B cell (primary cell): Measurements from ENCODE around the gene ERGIC1. TPM values are rescaled to one million over a fixed set of nuclear protein-coding genes. Genes with fewer than 3 reads are reported as not detected.
"Not testable (repeated sequence)": the region's sequence is repeated elsewhere in the genome, so short reads cannot be mapped to it uniquely, and the experiment has no call there.

Experiments
- ATAC-seq: fragments of 200-7000 bp; cut with Tn5 transposase; one replicate; pipeline ENCODE4 v1.10.0; 2021; ENCODE audit warnings: low read depth, mild to moderate bottlenecking, moderate number of reproducible peaks, moderate library complexity
- CTCF ChIA-PET: fragments of 350-600 bp; sonication (Branson Sonifier 250); formaldehyde crosslinking; loops from one replicate; lab custom pipeline; 2021; ENCODE audit warnings: antibody characterized with exemption, inconsistent platforms; lab: Charles Lee
- POLR2A ChIA-PET: fragments of 350-600 bp; sonication (Branson Sonifier 250); formaldehyde crosslinking; loops from one replicate; lab custom pipeline; 2021; ENCODE audit warnings: antibody characterized with exemption; lab: Charles Lee
- DNase-seq: peaks from one replicate; pipeline ENCODE4 v3.0.0; 2013
- H2AFZ ChIP-seq: 2 replicates; pipeline ENCODE4 v1.6.1; 2012; ENCODE audit warnings: mild to moderate bottlenecking, low read depth, low read length; ENCODE audit not compliant: insufficient read depth, poor library complexity, severe bottlenecking
- H3K27ac ChIP-seq, 2 donors: 1 replicate in 1 of 2; 2 replicates in 1 of 2; pipeline ENCODE4 v1.5.1; 2012 to 2013; ENCODE audit warnings: low read length in 2 of 2, mild to moderate bottlenecking in 2 of 2, moderate library complexity in 1 of 2
- H3K27me3 ChIP-seq, 4 experiments: fragments of 200-600 bp in 1 of 4; sonication (generic) in 1 of 4; replicated peaks in 1 of 4; 1 replicate in 2 of 4; 2 replicates in 2 of 4; pipeline versions ENCODE4 v1.6.1 to v1.7.0; 2013 to 2016; ENCODE audit warnings: low read length in 3 of 4, mild to moderate bottlenecking in 2 of 4, mixed read lengths in 1 of 4, moderate library complexity in 1 of 4; ENCODE audit not compliant: insufficient read depth in 4 of 4, control insufficient read depth in 3 of 4; ENCODE audit errors: control extremely low read depth in 1 of 4
- H3K36me3 ChIP-seq, 2 experiments: replicated peaks in 1 of 2; 1 replicate in 1 of 2; 2 replicates in 1 of 2; pipeline versions ENCODE4 v1.6.1 to v1.7.1; 2013; ENCODE audit warnings: low read length in 1 of 2; ENCODE audit not compliant: insufficient read depth in 2 of 2, control insufficient read depth in 1 of 2; ENCODE audit errors: control extremely low read depth in 1 of 2, extremely low read depth in 1 of 2
- H3K4me1 ChIP-seq, 2 donors: fragments of 200-600 bp in 1 of 2; sonication (generic) in 1 of 2; 1 replicate in 1 of 2; 2 replicates in 1 of 2; pipeline versions ENCODE4 v1.5.1 to v1.6.1; 2013 to 2017; ENCODE audit warnings: low read length in 2 of 2; ENCODE audit not compliant: control insufficient read depth in 2 of 2, insufficient read depth in 2 of 2
- H3K4me2 ChIP-seq: replicated peaks from 2 replicates; pipeline ENCODE3; 2012; ENCODE audit warnings: mild to moderate bottlenecking, low read depth, low read length; ENCODE audit not compliant: poor library complexity, severe bottlenecking
- H3K4me3 ChIP-seq, 5 experiments: fragments of 200-600 bp in 1 of 5; sonication (generic) in 1 of 5; 1 replicate in 3 of 5; 2 replicates in 2 of 5; pipeline versions ENCODE4 v1.5.1 to v1.7.0; 2011 to 2016; ENCODE audit warnings: low read length in 4 of 5, mild to moderate bottlenecking in 4 of 5, low read depth in 2 of 5, control low read depth in 1 of 5, moderate library complexity in 1 of 5; ENCODE audit not compliant: insufficient read depth in 1 of 5; ENCODE audit errors: control extremely low read depth in 1 of 5, extremely low read depth in 1 of 5
- H3K79me2 ChIP-seq: fragments of 200-600 bp; sonication (generic); one replicate; pipeline ENCODE4 v1.6.0; 2016; ENCODE audit warnings: low read length; ENCODE audit not compliant: control insufficient read depth, insufficient read depth
- H3K9ac ChIP-seq: fragments of 200-600 bp; sonication (generic); 2 replicates; pipeline ENCODE4 v1.6.1; 2017; ENCODE audit warnings: mild to moderate bottlenecking, low read length, moderate library complexity
- H3K9me3 ChIP-seq, 3 donors: one replicate each; pipeline versions ENCODE4 v1.6.1 to v1.7.1; 2013; ENCODE audit warnings: low read length in 2 of 3; ENCODE audit not compliant: control insufficient read depth in 2 of 3, insufficient read depth in 1 of 3; ENCODE audit errors: control extremely low read depth in 1 of 3
- H4K20me1 ChIP-seq: 2 replicates; pipeline ENCODE4 v1.6.0; 2012; ENCODE audit warnings: mild to moderate bottlenecking, low read length; ENCODE audit not compliant: insufficient read depth, control insufficient read depth, poor library complexity, severe bottlenecking
- H3K27ac Mint-ChIP-seq: one replicate; pipeline ENCODE4 v1.8.0; 2021; ENCODE audit warnings: mixed read lengths
- H3K27me3 Mint-ChIP-seq: one replicate; pipeline ENCODE4 v1.8.0; 2021; ENCODE audit warnings: mixed read lengths
- H3K4me1 Mint-ChIP-seq: one replicate; pipeline ENCODE4 v1.8.0; 2021; ENCODE audit warnings: mixed read lengths
- H3K4me3 Mint-ChIP-seq: one replicate; pipeline ENCODE4 v1.8.0; 2021; ENCODE audit warnings: mixed read lengths
- H3K9me3 Mint-ChIP-seq: one replicate; pipeline ENCODE4 v1.8.0; 2022; ENCODE audit warnings: mixed read lengths; ENCODE audit not compliant: insufficient read depth
- EZH2 ChIP-seq: IDR thresholded peaks from 2 replicates; pipeline ENCODE4 v1.6.1; 2012; ENCODE audit warnings: borderline replicate concordance, low read depth, mild to moderate bottlenecking, moderate library complexity, low read length; ENCODE audit not compliant: insufficient read depth, poor library complexity, severe bottlenecking
- WGBS: methylation state at CpG from one replicate; pipeline ENCODE4 v1.1.5; 2013; ENCODE audit warnings: missing lambda C conversion rate; ENCODE audit not compliant: insufficient coverage; 5-methylcytosine and 5-hydroxymethylcytosine counted together
- intact Hi-C: fragments of 100-400 bp; cut with micrococcal nuclease; formaldehyde crosslinking; loops from one replicate; pipeline ENCODE4 v1.10.0; 2022
- polyA plus RNA-seq: library from polyadenylated mRNA; depleted of rRNA; stranded (reverse); fragments of >200 nt; gene quantifications from 2 replicates; pipeline ENCODE4 v1.2.3, GENCODE V29; 2012
- total RNA-seq, 2 donors: library from RNA; stranded (reverse); fragments of 120-200 nt in 1 of 2; gene quantifications; 1 replicate in 1 of 2; 2 replicates in 1 of 2; pipeline versions ENCODE4 v1.2.3 to v1.2.4, GENCODE V29; 2013 to 2022

The ERGIC1 gene
- total and polyA plus RNA-seq, 2 donors (not counting 1 experiment from before 2014, with no cell fraction given) = 86.3 to 140 TPM

- H3K9me3 Mint-ChIP-seq = no peaks in the 10 kb centered on the region
- ChIA-PET POLR2A (interaction anchor here (0.6 to 2.4 kb wide), 8 partner anchors 10 to 599 kb away, joined by 4 to 33 read pairs (median 6); partner anchors contain the start of gene DUSP1), CTCF (interaction anchor here (1.5 to 5.6 kb wide), 6 partner anchors 9 to 134 kb away, joined by 3 to 40 read pairs (median 10); partner anchors contain the start of gene DUSP1)
- H4K20me1 ChIP-seq = peaks cover 23% of the 10 kb centered on the region
- H3K4me1 ChIP-seq = peaks cover 55 to 68% of the 10 kb centered on the region in 2 donors
- peak overlapping the region; percentile 88 to 95 for H3K27ac ChIP-seq
- H3K4me2 ChIP-seq = peak overlapping the region; percentile 67
- no peak for DNase-seq
- H3K27me3 Mint-ChIP-seq = no peaks in the 10 kb centered on the region
- H3K4me3 ChIP-seq = no peak overlapping the region
- no peaks in the 10 kb centered on the region for H3K9me3 ChIP-seq
- H3K79me2 ChIP-seq = peaks cover 94% of the 10 kb centered on the region
- TF ChIP-seq EZH2 = no peak
- ATAC-seq = no peak
- WGBS = 11% methylated on average over 4 of the region's 6 CpGs
- H3K27ac Mint-ChIP-seq = peak overlapping the region; percentile 95
- peak overlapping the region; percentile 37 for H3K9ac ChIP-seq
- H3K36me3 ChIP-seq = peaks cover 1 to 19% of the 10 kb centered on the region in 2 experiments
- H3K4me3 Mint-ChIP-seq = peak overlapping the region; percentile 40
- no peak overlapping the region for H2AFZ ChIP-seq
- H3K27me3 ChIP-seq = no peaks in the 10 kb centered on the region
- intact Hi-C loops = loop anchor here (1.0 kb wide), 3 partner anchors 15 to 78 kb away; no protein-coding TSS in a partner anchor
- peaks cover 78% of the 10 kb centered on the region for H3K4me1 Mint-ChIP-seq
Observed at GRCh38 chr5:172850454-172850797, 16.4 kb downstream of the ERGIC1 start.

GRCh38 chr5:172851254-172851653, 17.2 kb downstream of the ERGIC1 start:
- H2AFZ ChIP-seq, H3K4me3 Mint-ChIP-seq, H3K27me3 ChIP-seq, intact Hi-C loops, H3K4me3 ChIP-seq, H3K9me3 Mint-ChIP-seq, DNase-seq, H3K9me3 ChIP-seq, H3K9ac ChIP-seq, H3K27me3 Mint-ChIP-seq, ATAC-seq: not testable (repeated sequence)
- peaks cover 31% of the 10 kb centered on the region for H4K20me1 ChIP-seq
- peak overlapping the region; percentile 85 for H3K27ac Mint-ChIP-seq
- peaks cover 76% of the 10 kb centered on the region for H3K4me1 Mint-ChIP-seq
- H3K4me1 ChIP-seq = peaks cover 51 to 61% of the 10 kb centered on the region in 2 donors
- POLR2A ChIA-PET = interaction anchor here (0.7 to 2.4 kb wide), 5 partner anchors 44 to 844 kb away, joined by 3 to 33 read pairs (median 4); partner anchors contain the start of gene DUSP1
- peak overlapping the region; percentile 20 for H3K4me2 ChIP-seq
- peaks cover 94% of the 10 kb centered on the region for H3K79me2 ChIP-seq
- CTCF ChIA-PET = interaction anchor here (0.7 to 5.6 kb wide), 7 partner anchors 22 to 137 kb away, joined by 3 to 40 read pairs (median 5); partner anchors contain the start of gene DUSP1
- peaks cover 0 to 22% of the 10 kb centered on the region in 2 experiments for H3K36me3 ChIP-seq
- H3K27ac ChIP-seq = peak overlapping the region; percentile 77 to 88
- 24% methylated on average over 9 of the region's 9 CpGs for WGBS
